GM18526 (cell line): ENCODE measurements around the gene LENEP.

Experiments used
- POLR2A ChIP-seq: IDR thresholded peaks from 3 replicates; pipeline ENCODE4 v1.6.1; 2011; ENCODE audit not compliant: insufficient read length; ENCODE audit errors: extremely low read depth

The LENEP gene

GRCh38 chr1:154969860-154970452 is 23.4 kb upstream of the LENEP start:
- TF ChIP-seq POLR2A, result no peak

GRCh38 chr1:154970631-154971340 is 22.6 kb upstream of the LENEP start, which contains the start of gene SHC1:
SHC1 (minus strand) TSS chr1:154970747; CDS start chr1:154970526, 221 bp downstream.
- no peak for TF ChIP-seq POLR2A

GRCh38 chr1:154971341-154971998 is 21.9 kb upstream of the LENEP start:
- TF ChIP-seq POLR2A, result no peak

GRCh38 chr1:154972213-154972516 is 21.2 kb upstream of the LENEP start:
- no peak for TF ChIP-seq POLR2A

- TF ChIP-seq POLR2A, result no peak
Measured at GRCh38 chr1:154972517-154973343, 20.7 kb upstream of the LENEP start.

GRCh38 chr1:154973344-154974101 is 19.9 kb upstream of the LENEP start:
- peak; percentile 51 for TF ChIP-seq POLR2A

GRCh38 chr1:154974102-154974807 is 19.1 kb upstream of the LENEP start, which contains the start of gene CKS1B:
CKS1B (plus strand) TSS chr1:154974681; CDS start chr1:154974746, 65 bp downstream.
- peak; percentile 75 for TF ChIP-seq POLR2A

GRCh38 chr1:154974808-154975408 is 18.5 kb upstream of the LENEP start:
- no peak for TF ChIP-seq POLR2A

- TF ChIP-seq POLR2A, result peak; percentile 36
Measured at GRCh38 chr1:154975409-154976059, 17.9 kb upstream of the LENEP start.

GRCh38 chr1:154978360-154978759 is 15.0 kb upstream of the LENEP start:
- no peak for TF ChIP-seq POLR2A

- TF ChIP-seq POLR2A, result no peak
Measured at GRCh38 chr1:154982341-154982740, 11.0 kb upstream of the LENEP start.

GRCh38 chr1:154982897-154983648 is 10.3 kb upstream of the LENEP start, which contains the start of gene FLAD1:
FLAD1 (plus strand) TSS chr1:154983344; CDS start chr1:154983695, 351 bp downstream.
- TF ChIP-seq POLR2A, result peak; percentile 57
